ENCODE measurements around the gene GNA14.
"Not testable (repeated sequence)": the region's sequence is repeated elsewhere in the genome, so short reads cannot be mapped to it uniquely, and the experiment has no call there.

The GNA14 gene

GRCh38 chr9:77640741-77641580 is 7.2 kb downstream of the GNA14 start:
- no peak for DNase-seq

GRCh38 chr9:77632652-77633051 is 15.5 kb downstream of the GNA14 start:
- no peak for DNase-seq

- not testable (repeated sequence) for DNase-seq
These were observed 19.3 kb downstream of the GNA14 start for GRCh38 chr9:77628864-77629263.

- DNase-seq = no peak
These were observed 31.9 kb downstream of the GNA14 start for GRCh38 chr9:77616191-77616590.

- no peak for DNase-seq
These were observed 33.5 kb downstream of the GNA14 start for GRCh38 chr9:77614645-77615044.

GRCh38 chr9:77606526-77606925 is 41.6 kb downstream of the GNA14 start:
- DNase-seq = no peak

GRCh38 chr9:77605449-77606220 is 42.5 kb downstream of the GNA14 start:
- no peak for DNase-seq

GRCh38 chr9:77604316-77604715 is 43.8 kb downstream of the GNA14 start:
- DNase-seq = no peak

- DNase-seq = no peak
These were observed 45.3 kb downstream of the GNA14 start for GRCh38 chr9:77602852-77603251.

GRCh38 chr9:77601476-77602099 is 46.5 kb downstream of the GNA14 start:
- no peak for DNase-seq

- DNase-seq = no peak
These were observed 47.3 kb downstream of the GNA14 start for GRCh38 chr9:77600810-77601209.

- no peak for DNase-seq
These were observed 48.6 kb downstream of the GNA14 start for GRCh38 chr9:77599492-77599891.

- DNase-seq = no peak
These were observed 49.1 kb downstream of the GNA14 start for GRCh38 chr9:77598991-77599390.

- no peak for DNase-seq
These were observed 49.6 kb downstream of the GNA14 start for GRCh38 chr9:77598524-77598923.

- DNase-seq = no peak
These were observed 51.1 kb downstream of the GNA14 start for GRCh38 chr9:77597057-77597456.

GRCh38 chr9:77595426-77596095 is 52.6 kb downstream of the GNA14 start:
- DNase-seq = no peak

GRCh38 chr9:77594963-77595362 is 53.2 kb downstream of the GNA14 start:
- DNase-seq = no peak

- DNase-seq = no peak
These were observed 54.6 kb downstream of the GNA14 start for GRCh38 chr9:77593528-77593927.

- DNase-seq = no peak
These were observed 55.6 kb downstream of the GNA14 start for GRCh38 chr9:77592476-77592875.

GRCh38 chr9:77589046-77589795 is 58.9 kb downstream of the GNA14 start:
- DNase-seq = no peak

- no peak for DNase-seq
These were observed 59.7 kb downstream of the GNA14 start for GRCh38 chr9:77588271-77588937.

GRCh38 chr9:77587851-77588250 is 60.3 kb downstream of the GNA14 start:
- no peak for DNase-seq
